Amniotic stem cell (primary cell): ENCODE measurements around the gene BDP1.
"Not testable (repeated sequence)": the region's sequence is repeated elsewhere in the genome, so short reads cannot be mapped to it uniquely, and the experiment has no call there.

ENCODE experiments used
- DNase-seq: peaks from one replicate; lab custom pipeline; 2025; lab: John Stamatoyannopoulos, UW

Gene BDP1

GRCh38 chr5:71471193-71471592 lies 15.7 kb downstream of the BDP1 start:
- DNase-seq = no peak

GRCh38 chr5:71475788-71476384 lies 20.4 kb downstream of the BDP1 start:
- no peak for DNase-seq

- DNase-seq = no peak
Observed at GRCh38 chr5:71481441-71481840, 26.0 kb downstream of the BDP1 start.

GRCh38 chr5:71482132-71482531 lies 26.7 kb downstream of the BDP1 start:
- DNase-seq = no peak

- no peak for DNase-seq
Observed at GRCh38 chr5:71483355-71483754, 27.9 kb downstream of the BDP1 start.

GRCh38 chr5:71492817-71493615 lies 37.6 kb downstream of the BDP1 start:
- DNase-seq = no peak

- DNase-seq = not testable (repeated sequence)
Observed at GRCh38 chr5:71494202-71494601, 38.8 kb downstream of the BDP1 start.

GRCh38 chr5:71498756-71499155 lies 43.3 kb downstream of the BDP1 start:
- DNase-seq = not testable (repeated sequence)

GRCh38 chr5:71503536-71503935 lies 48.1 kb downstream of the BDP1 start:
- DNase-seq = no peak

- DNase-seq = no peak
Observed at GRCh38 chr5:71522151-71522550, 66.7 kb downstream of the BDP1 start.

- not testable (repeated sequence) for DNase-seq
Observed at GRCh38 chr5:71525611-71526010, 70.2 kb downstream of the BDP1 start.

GRCh38 chr5:71528206-71528605 lies 72.8 kb downstream of the BDP1 start:
- DNase-seq = no peak

GRCh38 chr5:71529682-71530081 lies 74.2 kb downstream of the BDP1 start:
- no peak for DNase-seq

- DNase-seq = no peak
Observed at GRCh38 chr5:71533142-71533541, 77.7 kb downstream of the BDP1 start.

- no peak for DNase-seq
Observed at GRCh38 chr5:71533615-71534014, 78.2 kb downstream of the BDP1 start.

GRCh38 chr5:71537687-71538086 lies 82.2 kb downstream of the BDP1 start:
- DNase-seq = no peak

GRCh38 chr5:71550885-71551284 lies 95.4 kb downstream of the BDP1 start:
- DNase-seq = not testable (repeated sequence)

- DNase-seq = not testable (repeated sequence)
Observed at GRCh38 chr5:71551582-71551981, 96.1 kb downstream of the BDP1 start.

GRCh38 chr5:71552026-71552749 lies 96.7 kb downstream of the BDP1 start:
- not testable (repeated sequence) for DNase-seq

- DNase-seq = no peak
Observed at GRCh38 chr5:71563161-71563560, 107.7 kb downstream of the BDP1 start.

- no peak for DNase-seq
Observed at GRCh38 chr5:71564895-71565294, 109.4 kb downstream of the BDP1 start.

GRCh38 chr5:71569748-71570509 lies 114.5 kb downstream of the BDP1 start:
- no peak for DNase-seq
